GM12878 (cell line): ENCODE data around the gene REEP1. TPM values are rescaled to one million over a fixed set of nuclear protein-coding genes. Genes with fewer than 3 reads are reported as not detected.

ENCODE experiments used
- BCL3 ChIP-seq: IDR thresholded peaks from 2 replicates; pipeline ENCODE4 v1.6.1; 2011; ENCODE audit warnings: borderline replicate concordance, low read depth, mild to moderate bottlenecking, moderate library complexity, low read length; ENCODE audit not compliant: insufficient read depth, poor library complexity, severe bottlenecking
- CREB1 ChIP-seq: IDR thresholded peaks from 2 replicates; pipeline ENCODE4 v1.6.1; 2012; ENCODE audit warnings: low read depth, mild to moderate bottlenecking, inconsistent platforms
- FOXM1 ChIP-seq: IDR thresholded peaks from 2 replicates; pipeline ENCODE4 v1.6.1; 2012; ENCODE audit warnings: low read depth, mild to moderate bottlenecking, inconsistent platforms, low read length, moderate library complexity
- GABPA ChIP-seq: IDR thresholded peaks from 2 replicates; pipeline ENCODE4 v1.6.1; 2014; ENCODE audit warnings: antibody characterized with exemption, low read depth, mild to moderate bottlenecking, inconsistent platforms
- IRF5 ChIP-seq: fragments of 450-650 bp; IDR thresholded peaks from 2 replicates; pipeline ENCODE4 v1.6.1; 2017; ENCODE audit warnings: borderline replicate concordance
- MTA3 ChIP-seq: IDR thresholded peaks from 2 replicates; pipeline ENCODE4 v1.6.1; 2012; ENCODE audit warnings: low read length, inconsistent platforms, borderline replicate concordance
- NBN ChIP-seq: fragments of 450-650 bp; IDR thresholded peaks from 2 replicates; pipeline ENCODE4 v1.6.1; 2016
- PAX8 ChIP-seq: fragments of 450-650 bp; IDR thresholded peaks from 2 replicates; pipeline ENCODE4 v1.6.1; 2017; ENCODE audit warnings: mild to moderate bottlenecking, moderate library complexity
- RELA ChIP-seq: fragments of 450-650 bp; IDR thresholded peaks from 2 replicates; pipeline ENCODE4 v1.8.0; 2014; ENCODE audit warnings: borderline replicate concordance; ENCODE audit not compliant: partially characterized antibody
- SIN3A ChIP-seq: IDR thresholded peaks from 2 replicates; pipeline ENCODE4 v1.6.1; 2012; ENCODE audit warnings: low read depth, low read length, improper control_type of control experiment
- SKIL ChIP-seq: fragments of 450-650 bp; IDR thresholded peaks from 2 replicates; pipeline ENCODE4 v1.6.1; 2017; ENCODE audit warnings: mild to moderate bottlenecking, low read depth, inconsistent platforms; ENCODE audit not compliant: poor library complexity, severe bottlenecking
- SMARCA5 ChIP-seq: fragments of 450-650 bp; IDR thresholded peaks from 2 replicates; pipeline ENCODE4 v1.6.1; 2017; ENCODE audit warnings: mild to moderate bottlenecking
- ZBED1 ChIP-seq: IDR thresholded peaks from 2 replicates; pipeline ENCODE4 v1.6.1; 2016; ENCODE audit warnings: borderline replicate concordance
- polyA plus RNA-seq, 11 experiments: library from polyadenylated mRNA; depleted of rRNA in 4 of 11; unstranded in 6 of 11; stranded (reverse) in 5 of 11; fragments of >200 nt; fragmentation: Nextera tagmentation in 4 of 11; fragmentation: Illumina TruSeq in 1 of 11; extraction: Ambion mirVana in 4 of 11; extraction: Trizol in 1 of 11; gene quantifications; 1 replicate in 1 of 11; 2 replicates in 10 of 11; pipeline versions ENCODE4 v1.2.1 to v1.2.3, GENCODE V29; 2011 to 2016; ENCODE audit warnings: inconsistent platforms in 2 of 11, missing spikeins in 2 of 11, low read depth in 1 of 11
- total RNA-seq, 4 experiments: library from RNA; depleted of rRNA in 3 of 4; stranded (reverse); fragments of >200 nt in 3 of 4; fragmentation: Illumina TruSeq in 1 of 4; extraction: Trizol in 1 of 4; gene quantifications; 2 replicates each; pipeline versions ENCODE4 v1.2.1 to v1.2.3, GENCODE V29; 2013 to 2021
- TF ChIP-seq, protein P1 (sequence below): fragments of 450-650 bp; IDR thresholded peaks from 2 replicates; pipeline ENCODE4 v1.6.1; 2017; ENCODE audit warnings: mild to moderate bottlenecking
- TF ChIP-seq, protein P2 (sequence below): IDR thresholded peaks from 2 replicates; pipeline ENCODE4 v1.6.1; 2012; ENCODE audit warnings: low read depth, low read length, improper control_type of control experiment
- TF ChIP-seq, protein P3 (sequence below): IDR thresholded peaks from 2 replicates; pipeline ENCODE4 v1.6.1; 2011; ENCODE audit warnings: mild to moderate bottlenecking, low read depth, low read length, moderate library complexity; ENCODE audit not compliant: insufficient replicate concordance
- TF ChIP-seq, protein P4 (sequence below): fragments of 450-650 bp; formaldehyde crosslinking; IDR thresholded peaks from 2 replicates; pipeline ENCODE4 v1.5.0; 2022; ENCODE audit warnings: mild to moderate bottlenecking, missing genetic modification characterization

Gene REEP1
- total and polyA plus RNA-seq, 10 of the 15 experiments (the other 5 are each of a cell fraction or from before 2014, with no cell fraction given), result 0.02 to 0.30 (median 0.09) TPM; not detected in 1

DNA sequence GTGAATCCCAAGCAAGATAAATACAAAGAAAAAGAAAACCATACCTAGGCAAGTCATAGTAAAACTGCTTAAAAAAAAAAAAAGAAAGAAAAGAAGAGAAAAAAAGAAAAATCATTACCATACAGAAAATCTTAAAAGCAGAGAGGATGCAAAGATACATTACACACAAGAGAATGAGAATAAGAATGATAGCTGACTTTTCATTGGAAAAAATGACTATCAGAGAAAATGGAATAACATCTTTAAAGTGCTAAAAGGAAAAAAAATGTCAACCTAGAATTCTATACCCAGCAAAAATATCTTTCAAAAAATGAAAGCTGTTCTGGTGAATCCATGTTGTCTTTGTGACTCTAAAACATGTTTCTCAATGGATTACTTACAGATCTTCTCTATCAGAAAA lies 66.2 kb downstream of the REEP1 start (continued):
- no peak for TF ChIP-seq GABPA
- TF ChIP-seq MTA3, result no peak
- TF ChIP-seq ZBED1, result no peak
- TF ChIP-seq, protein P1, sequence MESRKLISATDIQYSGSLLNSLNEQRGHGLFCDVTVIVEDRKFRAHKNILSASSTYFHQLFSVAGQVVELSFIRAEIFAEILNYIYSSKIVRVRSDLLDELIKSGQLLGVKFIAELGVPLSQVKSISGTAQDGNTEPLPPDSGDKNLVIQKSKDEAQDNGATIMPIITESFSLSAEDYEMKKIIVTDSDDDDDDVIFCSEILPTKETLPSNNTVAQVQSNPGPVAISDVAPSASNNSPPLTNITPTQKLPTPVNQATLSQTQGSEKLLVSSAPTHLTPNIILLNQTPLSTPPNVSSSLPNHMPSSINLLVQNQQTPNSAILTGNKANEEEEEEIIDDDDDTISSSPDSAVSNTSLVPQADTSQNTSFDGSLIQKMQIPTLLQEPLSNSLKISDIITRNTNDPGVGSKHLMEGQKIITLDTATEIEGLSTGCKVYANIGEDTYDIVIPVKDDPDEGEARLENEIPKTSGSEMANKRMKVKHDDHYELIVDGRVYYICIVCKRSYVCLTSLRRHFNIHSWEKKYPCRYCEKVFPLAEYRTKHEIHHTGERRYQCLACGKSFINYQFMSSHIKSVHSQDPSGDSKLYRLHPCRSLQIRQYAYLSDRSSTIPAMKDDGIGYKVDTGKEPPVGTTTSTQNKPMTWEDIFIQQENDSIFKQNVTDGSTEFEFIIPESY, result no peak
- TF ChIP-seq RELA, result no peak
- TF ChIP-seq SKIL, result peak; percentile 54
- no peak for TF ChIP-seq FOXM1
- TF ChIP-seq, protein P2, sequence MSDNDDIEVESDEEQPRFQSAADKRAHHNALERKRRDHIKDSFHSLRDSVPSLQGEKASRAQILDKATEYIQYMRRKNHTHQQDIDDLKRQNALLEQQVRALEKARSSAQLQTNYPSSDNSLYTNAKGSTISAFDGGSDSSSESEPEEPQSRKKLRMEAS, result no peak
- TF ChIP-seq SMARCA5, result no peak
- peak; percentile 75 for TF ChIP-seq NBN
- TF ChIP-seq, protein P3, sequence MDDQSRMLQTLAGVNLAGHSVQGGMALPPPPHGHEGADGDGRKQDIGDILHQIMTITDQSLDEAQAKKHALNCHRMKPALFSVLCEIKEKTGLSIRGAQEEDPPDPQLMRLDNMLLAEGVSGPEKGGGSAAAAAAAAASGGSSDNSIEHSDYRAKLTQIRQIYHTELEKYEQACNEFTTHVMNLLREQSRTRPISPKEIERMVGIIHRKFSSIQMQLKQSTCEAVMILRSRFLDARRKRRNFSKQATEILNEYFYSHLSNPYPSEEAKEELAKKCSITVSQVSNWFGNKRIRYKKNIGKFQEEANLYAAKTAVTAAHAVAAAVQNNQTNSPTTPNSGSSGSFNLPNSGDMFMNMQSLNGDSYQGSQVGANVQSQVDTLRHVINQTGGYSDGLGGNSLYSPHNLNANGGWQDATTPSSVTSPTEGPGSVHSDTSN, result no peak
- TF ChIP-seq, protein P4, sequence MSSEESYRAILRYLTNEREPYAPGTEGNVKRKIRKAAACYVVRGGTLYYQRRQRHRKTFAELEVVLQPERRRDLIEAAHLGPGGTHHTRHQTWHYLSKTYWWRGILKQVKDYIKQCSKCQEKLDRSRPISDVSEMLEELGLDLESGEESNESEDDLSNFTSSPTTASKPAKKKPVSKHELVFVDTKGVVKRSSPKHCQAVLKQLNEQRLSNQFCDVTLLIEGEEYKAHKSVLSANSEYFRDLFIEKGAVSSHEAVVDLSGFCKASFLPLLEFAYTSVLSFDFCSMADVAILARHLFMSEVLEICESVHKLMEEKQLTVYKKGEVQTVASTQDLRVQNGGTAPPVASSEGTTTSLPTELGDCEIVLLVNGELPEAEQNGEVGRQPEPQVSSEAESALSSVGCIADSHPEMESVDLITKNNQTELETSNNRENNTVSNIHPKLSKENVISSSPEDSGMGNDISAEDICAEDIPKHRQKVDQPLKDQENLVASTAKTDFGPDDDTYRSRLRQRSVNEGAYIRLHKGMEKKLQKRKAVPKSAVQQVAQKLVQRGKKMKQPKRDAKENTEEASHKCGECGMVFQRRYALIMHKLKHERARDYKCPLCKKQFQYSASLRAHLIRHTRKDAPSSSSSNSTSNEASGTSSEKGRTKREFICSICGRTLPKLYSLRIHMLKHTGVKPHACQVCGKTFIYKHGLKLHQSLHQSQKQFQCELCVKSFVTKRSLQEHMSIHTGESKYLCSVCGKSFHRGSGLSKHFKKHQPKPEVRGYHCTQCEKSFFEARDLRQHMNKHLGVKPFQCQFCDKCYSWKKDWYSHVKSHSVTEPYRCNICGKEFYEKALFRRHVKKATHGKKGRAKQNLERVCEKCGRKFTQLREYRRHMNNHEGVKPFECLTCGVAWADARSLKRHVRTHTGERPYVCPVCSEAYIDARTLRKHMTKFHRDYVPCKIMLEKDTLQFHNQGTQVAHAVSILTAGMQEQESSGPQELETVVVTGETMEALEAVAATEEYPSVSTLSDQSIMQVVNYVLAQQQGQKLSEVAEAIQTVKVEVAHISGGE (CRISPR knock-in tag), result no peak
- no peak for TF ChIP-seq IRF5
- TF ChIP-seq SIN3A, result no peak
- no peak for TF ChIP-seq CREB1
- TF ChIP-seq PAX8, result no peak
- TF ChIP-seq BCL3, result no peak
